ENCODE data around the gene R3HDM1.

DNA sequence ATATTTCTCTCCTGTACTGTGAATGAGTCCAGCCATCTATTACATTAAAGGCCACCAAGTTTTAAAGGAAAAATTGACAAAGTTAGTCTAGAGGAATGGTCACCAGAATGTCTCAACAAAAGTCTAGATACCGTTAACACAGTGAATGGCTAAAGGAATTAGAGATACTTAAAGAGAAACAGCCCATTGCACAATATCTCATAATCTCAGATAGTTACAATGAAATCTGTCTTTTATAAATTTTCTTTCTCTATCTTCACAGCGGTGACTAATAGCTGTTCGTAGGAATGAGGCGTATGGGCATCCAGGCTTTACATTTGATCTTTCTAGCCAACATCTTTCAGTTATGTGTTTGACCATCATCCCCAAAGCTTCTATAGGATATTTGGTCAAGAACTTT lies 30.6 kb downstream of the R3HDM1 start:
- TF ChIP-seq, protein P1, sequence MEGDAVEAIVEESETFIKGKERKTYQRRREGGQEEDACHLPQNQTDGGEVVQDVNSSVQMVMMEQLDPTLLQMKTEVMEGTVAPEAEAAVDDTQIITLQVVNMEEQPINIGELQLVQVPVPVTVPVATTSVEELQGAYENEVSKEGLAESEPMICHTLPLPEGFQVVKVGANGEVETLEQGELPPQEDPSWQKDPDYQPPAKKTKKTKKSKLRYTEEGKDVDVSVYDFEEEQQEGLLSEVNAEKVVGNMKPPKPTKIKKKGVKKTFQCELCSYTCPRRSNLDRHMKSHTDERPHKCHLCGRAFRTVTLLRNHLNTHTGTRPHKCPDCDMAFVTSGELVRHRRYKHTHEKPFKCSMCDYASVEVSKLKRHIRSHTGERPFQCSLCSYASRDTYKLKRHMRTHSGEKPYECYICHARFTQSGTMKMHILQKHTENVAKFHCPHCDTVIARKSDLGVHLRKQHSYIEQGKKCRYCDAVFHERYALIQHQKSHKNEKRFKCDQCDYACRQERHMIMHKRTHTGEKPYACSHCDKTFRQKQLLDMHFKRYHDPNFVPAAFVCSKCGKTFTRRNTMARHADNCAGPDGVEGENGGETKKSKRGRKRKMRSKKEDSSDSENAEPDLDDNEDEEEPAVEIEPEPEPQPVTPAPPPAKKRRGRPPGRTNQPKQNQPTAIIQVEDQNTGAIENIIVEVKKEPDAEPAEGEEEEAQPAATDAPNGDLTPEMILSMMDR (IDR thresholded peaks at IDR 0.05): no peak
- no peak for TF ChIP-seq POLR2A (IDR thresholded peaks at IDR 0.05)
